GM21528 (cell line): ENCODE results near the gene MAGI2.
"Not testable (repeated sequence)": the region's sequence is repeated elsewhere in the genome, so short reads cannot be mapped to it uniquely, and the experiment has no call there.

Source experiments
- ATAC-seq: cut with Tn5 transposase; IDR thresholded peaks from one replicate; pipeline ENCODE4 v1.9.1; 2021; ENCODE audit warnings: mild to moderate bottlenecking, moderate library complexity; ENCODE audit not compliant: unreplicated experiment, low FRiP score

The MAGI2 gene

GRCh38 chr7:78616539-78616938, 836.9 kb downstream of the MAGI2 start:
- ATAC-seq = no peak

- ATAC-seq = no peak
Observed at GRCh38 chr7:78609281-78609680, 844.2 kb downstream of the MAGI2 start.

GRCh38 chr7:78607099-78607498, 846.4 kb downstream of the MAGI2 start:
- no peak for ATAC-seq

GRCh38 chr7:78605119-78605518, 848.3 kb downstream of the MAGI2 start:
- ATAC-seq = no peak

- ATAC-seq = no peak
Observed at GRCh38 chr7:78601728-78602127, 851.7 kb downstream of the MAGI2 start.

GRCh38 chr7:78594156-78594555, 859.3 kb downstream of the MAGI2 start:
- no peak for ATAC-seq

- ATAC-seq = no peak
Observed at GRCh38 chr7:78588393-78588792, 865.1 kb downstream of the MAGI2 start.

- no peak for ATAC-seq
Observed at GRCh38 chr7:78587443-78588044, 865.9 kb downstream of the MAGI2 start.

- ATAC-seq = no peak
Observed at GRCh38 chr7:78585980-78586379, 867.5 kb downstream of the MAGI2 start.

- no peak for ATAC-seq
Observed at GRCh38 chr7:78578686-78579085, 874.8 kb downstream of the MAGI2 start.

GRCh38 chr7:78577174-78577952, 876.1 kb downstream of the MAGI2 start:
- ATAC-seq = not testable (repeated sequence)

GRCh38 chr7:78576236-78576635, 877.2 kb downstream of the MAGI2 start:
- no peak for ATAC-seq

- ATAC-seq = no peak
Observed at GRCh38 chr7:78571292-78571691, 882.2 kb downstream of the MAGI2 start.

GRCh38 chr7:78568690-78569089, 884.8 kb downstream of the MAGI2 start:
- ATAC-seq = no peak

- no peak for ATAC-seq
Observed at GRCh38 chr7:78567836-78568235, 885.6 kb downstream of the MAGI2 start.

- ATAC-seq = no peak
Observed at GRCh38 chr7:78565784-78566183, 887.7 kb downstream of the MAGI2 start.

GRCh38 chr7:78563191-78563590, 890.3 kb downstream of the MAGI2 start:
- ATAC-seq = no peak

- ATAC-seq = no peak
Observed at GRCh38 chr7:78562191-78562590, 891.3 kb downstream of the MAGI2 start.

- no peak for ATAC-seq
Observed at GRCh38 chr7:78558566-78558965, 894.9 kb downstream of the MAGI2 start.

- no peak for ATAC-seq
Observed at GRCh38 chr7:78543976-78544375, 909.5 kb downstream of the MAGI2 start.

- no peak for ATAC-seq
Observed at GRCh38 chr7:78542981-78543380, 910.5 kb downstream of the MAGI2 start.

GRCh38 chr7:78542541-78542940, 910.9 kb downstream of the MAGI2 start:
- ATAC-seq = no peak
